HEK293T (cell line): ENCODE results near the gene TSFM.
A peak's percentile ranks its signal among the peaks of the same experiment; 100 is the strongest.

Experiments used
- CTCF ChIA-PET: fragments of 350-600 bp; formaldehyde crosslinking; extraction: SDS; loops from one replicate; lab custom pipeline; 2021; ENCODE audit warnings: antibody characterized with exemption, inconsistent platforms; lab: Yijun Ruan, JAX
- POLR2A ChIA-PET: fragments of 350-600 bp; formaldehyde crosslinking; extraction: SDS; loops from one replicate; lab custom pipeline; 2020; ENCODE audit warnings: antibody characterized with exemption, inconsistent platforms; lab: Yijun Ruan, JAX
- DNase-seq: peaks from one replicate; pipeline ENCODE4 v3.0.0; 2012; ENCODE audit warnings: mixed read lengths; ENCODE audit errors: extremely low spot score
- ARNT ChIP-seq: fragments of 450-650 bp; IDR thresholded peaks from 2 replicates; pipeline ENCODE4 v1.6.1; 2017; ENCODE audit warnings: mild to moderate bottlenecking
- BHLHE40 ChIP-seq: fragments of 450-650 bp; IDR thresholded peaks from 2 replicates; pipeline ENCODE4 v1.6.1; 2016; ENCODE audit warnings: mild to moderate bottlenecking, moderate library complexity, borderline replicate concordance
- CTBP1 ChIP-seq: fragments of 450-650 bp; IDR thresholded peaks from 2 replicates; pipeline ENCODE4 v1.6.1; 2016; ENCODE audit warnings: borderline replicate concordance
- ELF4 ChIP-seq: fragments of 450-650 bp; IDR thresholded peaks from 2 replicates; pipeline ENCODE4 v1.6.1; 2017; ENCODE audit warnings: antibody characterized with exemption
- FOXA1 ChIP-seq: fragments of 450-650 bp; IDR thresholded peaks from 2 replicates; pipeline ENCODE4 v1.6.1; 2016; ENCODE audit warnings: mild to moderate bottlenecking
- FOXK2 ChIP-seq: fragments of 450-650 bp; IDR thresholded peaks from 2 replicates; pipeline ENCODE4 v1.6.1; 2016; ENCODE audit warnings: mild to moderate bottlenecking
- FOXM1 ChIP-seq: fragments of 450-650 bp; IDR thresholded peaks from 2 replicates; pipeline ENCODE4 v1.6.1; 2017; ENCODE audit warnings: mild to moderate bottlenecking, borderline replicate concordance
- HDGF ChIP-seq: fragments of 450-650 bp; IDR thresholded peaks from 2 replicates; pipeline ENCODE4 v1.6.1; 2017; ENCODE audit warnings: antibody characterized with exemption, borderline replicate concordance
- L3MBTL2 ChIP-seq: fragments of 450-650 bp; conservative IDR thresholded peaks from 2 replicates; pipeline ENCODE4 v1.6.1; 2016; ENCODE audit warnings: mild to moderate bottlenecking
- LEF1 ChIP-seq: fragments of 450-650 bp; IDR thresholded peaks from 2 replicates; pipeline ENCODE4 v1.6.1; 2017; ENCODE audit warnings: mild to moderate bottlenecking, borderline replicate concordance
- NFRKB ChIP-seq: fragments of 450-650 bp; IDR thresholded peaks from 2 replicates; pipeline ENCODE4 v1.6.1; 2016; ENCODE audit warnings: mild to moderate bottlenecking, moderate library complexity
- PKNOX1 ChIP-seq: fragments of 450-650 bp; IDR thresholded peaks from 2 replicates; pipeline ENCODE4 v1.6.1; 2016
- SP1 ChIP-seq: fragments of 450-650 bp; IDR thresholded peaks from 2 replicates; pipeline ENCODE4 v1.6.1; 2017
- SUZ12 ChIP-seq: fragments of 450-650 bp; IDR thresholded peaks from 2 replicates; pipeline ENCODE4 v1.6.1; 2016; ENCODE audit warnings: mild to moderate bottlenecking
- TARDBP ChIP-seq: fragments of 450-650 bp; IDR thresholded peaks from 2 replicates; pipeline ENCODE4 v1.6.1; 2016
- ZNF384 ChIP-seq: fragments of 450-650 bp; IDR thresholded peaks from 2 replicates; pipeline ENCODE4 v1.6.1; 2016

The TSFM gene

GRCh38 chr12:57756406-57757341, 25.9 kb upstream of the TSFM start:
- ChIA-PET CTCF (interaction anchor here (0.6 to 1.8 kb wide), 13 partner anchors 10 to 322 kb away, joined by 3 to 17 read pairs (median 3); partner anchors contain the start of genes CYP27B1, EEF1AKMT3 and TSPAN31), POLR2A (interaction anchor here (0.6 to 2.0 kb wide), 6 partner anchors 9 to 26 kb away, joined by 3 to 14 read pairs (median 6); partner anchors contain the start of genes EEF1AKMT3, METTL1, TSFM and TSPAN31)
- TF ChIP-seq TARDBP (no peak), PKNOX1 (peak; percentile 53)
- DNase-seq = peak; percentile 78

- ChIA-PET CTCF (no interaction called here), POLR2A (no interaction called here)
- no peak for DNase-seq
- TF ChIP-seq ARNT = no peak
- no peak for TF ChIP-seq FOXK2
- no peak for TF ChIP-seq TARDBP
- no peak for TF ChIP-seq NFRKB
- TF ChIP-seq HDGF = no peak
- no peak for TF ChIP-seq SP1
- TF ChIP-seq FOXA1 = no peak
- TF ChIP-seq LEF1 = no peak
- TF ChIP-seq CTBP1 = no peak
- no peak for TF ChIP-seq L3MBTL2
Measured at GRCh38 chr12:57757771-57758170, 24.8 kb upstream of the TSFM start.

GRCh38 chr12:57758552-57759359, 23.8 kb upstream of the TSFM start:
- POLR2A ChIA-PET = interaction anchor here (1.2 to 3.6 kb wide), 4 partner anchors 9 to 24 kb away, joined by 3 to 17 read pairs (median 7); partner anchors contain the start of genes CYP27B1, EEF1AKMT3, METTL1 and TSFM
- no peak for TF ChIP-seq BHLHE40
- no peak for TF ChIP-seq ELF4
- no peak for TF ChIP-seq FOXK2
- TF ChIP-seq HDGF = no peak
- no peak for TF ChIP-seq FOXA1
- TF ChIP-seq SP1 = no peak
- TF ChIP-seq FOXM1 = no peak
- TF ChIP-seq L3MBTL2 = no peak
- no peak for TF ChIP-seq ZNF384
- no peak for TF ChIP-seq CTBP1
- TF ChIP-seq LEF1 = no peak
- TF ChIP-seq NFRKB = no peak
- no peak for TF ChIP-seq ARNT
- CTCF ChIA-PET = interaction anchor here (1.2 to 2.0 kb wide), 3 partner anchors 9 to 19 kb away, joined by 3 to 8 read pairs (median 4); partner anchors contain the start of genes CYP27B1, EEF1AKMT3 and METTL1
- DNase-seq = no peak

GRCh38 chr12:57759360-57759980, 23.1 kb upstream of the TSFM start:
- TF ChIP-seq NFRKB (no peak), LEF1 (no peak), ELF4 (no peak), PKNOX1 (no peak), BHLHE40 (no peak), FOXM1 (no peak), SUZ12 (no peak), CTBP1 (no peak), ZNF384 (no peak), TARDBP (no peak), L3MBTL2 (no peak)
- CTCF ChIA-PET = interaction anchor here (0.6 to 2.0 kb wide), 7 partner anchors 9 to 146 kb away, joined by 3 to 8 read pairs (median 3); partner anchors contain the start of genes CYP27B1, EEF1AKMT3, METTL1 and TSFM
- POLR2A ChIA-PET = interaction anchor here (1.2 to 3.6 kb wide), 4 partner anchors 8 to 24 kb away, joined by 3 to 17 read pairs (median 7); partner anchors contain the start of genes CYP27B1, EEF1AKMT3, METTL1 and TSFM
- DNase-seq = no peak

GRCh38 chr12:57760347-57760982, 22.1 kb upstream of the TSFM start:
- CTCF ChIA-PET = interaction anchor here (2.0 kb wide), 1 partner anchor 8 kb away, joined by 8 read pairs; the partner anchor contains the start of gene CYP27B1
- POLR2A ChIA-PET = interaction anchor here (2.1 to 3.6 kb wide), 2 partner anchors 12 to 23 kb away, joined by 6 to 17 read pairs; partner anchors contain the start of genes EEF1AKMT3, METTL1 and TSFM
- TF ChIP-seq SUZ12 (no peak), NFRKB (no peak), HDGF (no peak), TARDBP (no peak), FOXA1 (no peak), PKNOX1 (no peak), FOXM1 (no peak), ARNT (no peak), ELF4 (no peak), LEF1 (no peak), ZNF384 (no peak), FOXK2 (no peak), SP1 (no peak), L3MBTL2 (no peak), BHLHE40 (no peak), CTBP1 (no peak)
- DNase-seq = no peak
